Endothelial cell (in vitro differentiated cells): ENCODE measurements around the gene OR2F2. TPM values are rescaled to one million over a fixed set of nuclear protein-coding genes. Genes with fewer than 3 reads are reported as not detected.

Source experiments
- DNase-seq: peaks from one replicate; pipeline ENCODE4 v3.0.0; 2021; ENCODE audit warnings: low spot score
- H3K27ac Mint-ChIP-seq: one replicate; pipeline ENCODE4 v1.8.0; 2021; ENCODE audit warnings: mixed read lengths, inconsistent platforms; ENCODE audit not compliant: unreplicated experiment
- H3K27me3 Mint-ChIP-seq: one replicate; pipeline ENCODE4 v1.8.0; 2021; ENCODE audit warnings: mild to moderate bottlenecking, moderate library complexity, mixed read lengths, inconsistent platforms; ENCODE audit not compliant: unreplicated experiment
- H3K36me3 Mint-ChIP-seq: one replicate; pipeline ENCODE4 v1.8.0; 2021; ENCODE audit warnings: mild to moderate bottlenecking, low read depth, mixed read lengths, inconsistent platforms; ENCODE audit not compliant: unreplicated experiment
- H3K4me1 Mint-ChIP-seq: one replicate; pipeline ENCODE4 v1.8.0; 2021; ENCODE audit warnings: mild to moderate bottlenecking, mixed read lengths, inconsistent platforms; ENCODE audit not compliant: unreplicated experiment
- H3K4me3 Mint-ChIP-seq: one replicate; pipeline ENCODE4 v1.8.0; 2021; ENCODE audit warnings: mild to moderate bottlenecking, mixed read lengths, inconsistent platforms; ENCODE audit not compliant: unreplicated experiment
- H3K9me3 Mint-ChIP-seq: one replicate; pipeline ENCODE4 v1.8.0; 2021; ENCODE audit warnings: mixed read lengths, inconsistent platforms; ENCODE audit not compliant: unreplicated experiment
- CTCF ChIP-seq: fragments of 200-600 bp; sonication (generic); IDR thresholded peaks from one replicate; pipeline ENCODE4 v1.5.0; 2021; ENCODE audit warnings: antibody characterized with exemption; ENCODE audit not compliant: unreplicated experiment
- total RNA-seq: library from RNA; stranded (reverse); fragmentation: NEBNext Ultra II Directional; extraction: Animal tissue kit (Norgen Biotek cat#: 25700); gene quantifications from one replicate; pipeline ENCODE4 v1.2.1, GENCODE V29; 2021; ENCODE audit not compliant: unreplicated experiment

The OR2F2 gene
- total RNA-seq, 1 donor from 2014 or later, result not detected

DNA sequence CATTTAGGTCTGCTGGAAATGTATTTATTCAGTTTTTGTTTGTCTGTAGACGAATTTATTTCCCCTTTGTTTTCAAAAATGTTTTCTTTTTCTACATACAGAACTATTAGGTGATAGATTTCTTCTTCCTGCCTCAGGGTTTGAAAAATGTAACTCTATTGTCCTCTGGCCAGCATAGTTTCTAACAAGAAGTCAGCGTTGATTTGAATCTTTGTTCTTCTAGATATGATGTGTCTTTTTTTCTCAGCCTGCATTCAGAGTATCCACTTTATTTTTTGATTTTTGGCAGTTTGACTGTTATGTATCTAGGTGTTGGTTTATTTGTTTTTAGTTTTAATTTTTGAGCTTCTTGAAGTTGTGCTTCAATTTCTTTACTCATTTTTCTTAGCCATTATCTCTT lies 12.1 kb downstream of the OR2F2 start:
- Mint-ChIP-seq H3K27ac (no peak overlapping the region), H3K36me3 (no peaks in the 10 kb centered on the region), H3K9me3 (no peaks in the 10 kb centered on the region), H3K27me3 (no peaks in the 10 kb centered on the region), H3K4me1 (no peaks in the 10 kb centered on the region), H3K4me3 (no peak overlapping the region)
- DNase-seq, result no peak
- TF ChIP-seq CTCF, result no peak

DNA sequence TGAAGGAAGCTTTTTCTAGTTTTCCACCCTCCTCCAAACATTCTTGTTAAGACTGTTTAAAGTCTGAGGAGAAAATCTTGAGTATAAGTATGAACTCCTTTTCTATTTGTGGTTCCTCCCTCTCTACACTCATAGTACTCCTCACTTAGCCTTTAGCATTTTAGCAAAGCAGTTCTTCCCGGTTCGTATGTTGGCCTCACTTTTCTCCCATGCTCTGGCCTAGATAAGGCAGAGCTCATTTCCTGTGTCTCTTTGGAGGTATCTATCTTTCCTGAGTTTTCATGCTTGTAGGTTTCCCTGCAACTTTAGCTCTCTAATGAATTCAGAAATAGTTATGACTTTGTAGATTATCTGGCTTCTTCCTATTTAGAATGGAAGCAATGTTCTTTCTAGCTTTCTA lies 13.7 kb downstream of the OR2F2 start:
- no peak for DNase-seq
- Mint-ChIP-seq H3K27me3 (no peaks in the 10 kb centered on the region), H3K27ac (no peak overlapping the region), H3K4me1 (no peaks in the 10 kb centered on the region), H3K4me3 (no peak overlapping the region), H3K36me3 (no peaks in the 10 kb centered on the region), H3K9me3 (no peaks in the 10 kb centered on the region)
- TF ChIP-seq CTCF, result no peak

GRCh38 chr7:143953421-143953820 lies 18.4 kb downstream of the OR2F2 start:
- Mint-ChIP-seq H3K36me3 (no peaks in the 10 kb centered on the region), H3K4me3 (no peak overlapping the region), H3K27ac (no peak overlapping the region), H3K9me3 (no peaks in the 10 kb centered on the region), H3K27me3 (no peaks in the 10 kb centered on the region), H3K4me1 (no peaks in the 10 kb centered on the region)
- TF ChIP-seq CTCF, result no peak
- no peak for DNase-seq

GRCh38 chr7:143954135-143954534 lies 19.1 kb downstream of the OR2F2 start:
- no peaks in the 10 kb centered on the region for H3K4me1 Mint-ChIP-seq
- no peak overlapping the region for H3K27ac Mint-ChIP-seq
- no peaks in the 10 kb centered on the region for H3K27me3 Mint-ChIP-seq
- DNase-seq, result no peak
- no peaks in the 10 kb centered on the region for H3K9me3 Mint-ChIP-seq
- TF ChIP-seq CTCF, result no peak
- no peaks in the 10 kb centered on the region for H3K36me3 Mint-ChIP-seq
- H3K4me3 Mint-ChIP-seq, result no peak overlapping the region

GRCh38 chr7:143954544-143954943 lies 19.5 kb downstream of the OR2F2 start, which contains the start of gene OR2F1:
Gene OR2F1 (plus strand): TSS chr7:143954844. CDS start chr7:143959971, 5,127 bp downstream.
- Mint-ChIP-seq H3K27me3 (no peaks in the 10 kb centered on the region), H3K9me3 (no peaks in the 10 kb centered on the region), H3K27ac (no peak within 1 kb of the TSS), H3K36me3 (no peaks in the 10 kb centered on the region), H3K4me3 (no peak within 1 kb of the TSS), H3K4me1 (no peaks in the 10 kb centered on the region)
- DNase-seq, result no peak
- TF ChIP-seq CTCF, result no peak
